Gastroesophageal sphincter (tissue), 3 donors: ENCODE measurements around the gene SPDYC.

Experiments
- CTCF ChIP-seq, 4 experiments: fragments of 200-600 bp in 2 of 4; fragments of 450-650 bp in 2 of 4; sonication (generic) in 1 of 4; IDR thresholded peaks; one replicate each; pipeline ENCODE4 v1.5.1; 2017 to 2019; ENCODE audit warnings: antibody characterized with exemption in 4 of 4, mild to moderate bottlenecking in 2 of 4, moderate library complexity in 2 of 4
- POLR2AphosphoS5 ChIP-seq: sonication (generic); formaldehyde crosslinking; IDR thresholded peaks from one replicate; pipeline ENCODE4 v1.6.1; 2017; ENCODE audit warnings: antibody characterized with exemption

GRCh38 chr11:65209711-65210360 is 39.8 kb downstream of the SPDYC start:
- TF ChIP-seq CTCF (IDR thresholded peaks at IDR 0.05) (no peak), POLR2AphosphoS5 (no peak)
